Measurements from ENCODE around the gene MAGIX. TPM values are rescaled to one million over a fixed set of nuclear protein-coding genes. Genes with fewer than 3 reads are reported as not detected.

MAGIX gene
- total and polyA plus RNA-seq, 4 donors: 2.0 to 6.2 (median 5.8) TPM

GRCh38 chrX:49190821-49191573, 28.4 kb downstream of the MAGIX start:
- Histone ChIP-seq H3K9me3 (ENCODE audit: control insufficient read depth, insufficient read depth, low read length) (no peaks in the 10 kb centered on the region), H3K27me3 (ENCODE audit: control insufficient read depth, insufficient read depth, low read length) (no peaks in the 10 kb centered on the region)
- WGBS (ENCODE audit: insufficient coverage): 39% methylated on average over 29 of the region's 32 CpGs

GRCh38 chrX:49191574-49192011, 29.0 kb downstream of the MAGIX start:
- Histone ChIP-seq H3K4me3 (ENCODE audit: low read depth, low read length) (peak overlapping the region; percentile 53), H3K9me3 (ENCODE audit: control insufficient read depth, insufficient read depth, low read length) (no peaks in the 10 kb centered on the region), H3K4me1 (ENCODE audit: control insufficient read depth, insufficient read depth, low read length) (peaks cover 7% of the 10 kb centered on the region), H3K27ac (ENCODE audit: low read depth, low read length) (peak overlapping the region; percentile 82), H3K27me3 (ENCODE audit: control insufficient read depth, insufficient read depth, low read length) (no peaks in the 10 kb centered on the region), H3K36me3 (ENCODE audit: control insufficient read depth, insufficient read depth, low read length) (peaks cover 15% of the 10 kb centered on the region)
- DNase-seq (ENCODE audit: low read depth in 4 of 6, low spot score in 6 of 6): no peak
- 31% methylated on average over 28 of the region's 34 CpGs for whole genome bisulfite sequencing (ENCODE audit: insufficient coverage)

More at GRCh38 chrX:49190821-49191573, 28.4 kb downstream of the MAGIX start:
- Histone ChIP-seq H3K36me3 (ENCODE audit: control insufficient read depth, insufficient read depth, low read length) (peaks cover 17% of the 10 kb centered on the region), H3K27ac (ENCODE audit: low read depth, low read length) (peak overlapping the region; percentile 82), H3K4me3 (ENCODE audit: low read depth, low read length) (peak overlapping the region; percentile 53), H3K4me1 (ENCODE audit: control insufficient read depth, insufficient read depth, low read length) (peaks cover 13% of the 10 kb centered on the region)
- peak; percentile 80 to 99 (median 87) for DNase-seq (ENCODE audit: low read depth in 4 of 6, low spot score in 6 of 6)

GRCh38 chrX:49192722-49193328, 30.3 kb downstream of the MAGIX start:
- DNase-seq (ENCODE audit: low read depth in 4 of 6, low spot score in 6 of 6): peak in 2 of 6 donors; percentile 40 to 62
- Histone ChIP-seq H3K4me3 (ENCODE audit: low read depth, low read length) (no peak overlapping the region), H3K27ac (ENCODE audit: low read depth, low read length) (no peak overlapping the region), H3K9me3 (ENCODE audit: control insufficient read depth, insufficient read depth, low read length) (no peaks in the 10 kb centered on the region), H3K36me3 (ENCODE audit: control insufficient read depth, insufficient read depth, low read length) (peaks cover 20% of the 10 kb centered on the region), H3K4me1 (ENCODE audit: control insufficient read depth, insufficient read depth, low read length) (no peaks in the 10 kb centered on the region), H3K27me3 (ENCODE audit: control insufficient read depth, insufficient read depth, low read length) (no peaks in the 10 kb centered on the region)
- 61% methylated on average over 10 of the region's 10 CpGs for WGBS (ENCODE audit: insufficient coverage)

- Histone ChIP-seq H3K36me3 (ENCODE audit: control insufficient read depth, insufficient read depth, low read length) (peaks cover 19% of the 10 kb centered on the region), H3K4me1 (ENCODE audit: control insufficient read depth, insufficient read depth, low read length) (peaks cover under 1% of the 10 kb centered on the region), H3K4me3 (ENCODE audit: low read depth, low read length) (no peak overlapping the region), H3K27ac (ENCODE audit: low read depth, low read length) (no peak overlapping the region), H3K9me3 (ENCODE audit: control insufficient read depth, insufficient read depth, low read length) (no peaks in the 10 kb centered on the region), H3K27me3 (ENCODE audit: control insufficient read depth, insufficient read depth, low read length) (no peaks in the 10 kb centered on the region)
- 70% methylated on average over 2 of the region's 2 CpGs for WGBS (ENCODE audit: insufficient coverage)
- DNase-seq (ENCODE audit: low read depth in 4 of 6, low spot score in 6 of 6): no peak
Measured at GRCh38 chrX:49193542-49193964, 31.0 kb downstream of the MAGIX start.

GRCh38 chrX:49197543-49198087, 35.1 kb downstream of the MAGIX start:
- WGBS (ENCODE audit: insufficient coverage): 78% methylated on average over 12 of the region's 13 CpGs
- Histone ChIP-seq H3K4me1 (ENCODE audit: control insufficient read depth, insufficient read depth, low read length) (peaks cover 12% of the 10 kb centered on the region), H3K27ac (ENCODE audit: low read depth, low read length) (no peak overlapping the region), H3K27me3 (ENCODE audit: control insufficient read depth, insufficient read depth, low read length) (no peaks in the 10 kb centered on the region), H3K4me3 (ENCODE audit: low read depth, low read length) (no peak overlapping the region), H3K36me3 (ENCODE audit: control insufficient read depth, insufficient read depth, low read length) (peaks cover 17% of the 10 kb centered on the region), H3K9me3 (ENCODE audit: control insufficient read depth, insufficient read depth, low read length) (no peaks in the 10 kb centered on the region)
- DNase-seq (ENCODE audit: low read depth in 4 of 6, low spot score in 6 of 6): no peak

- H3K4me1 ChIP-seq (ENCODE audit: control insufficient read depth, insufficient read depth, low read length): peaks cover 12% of the 10 kb centered on the region
- H3K36me3 ChIP-seq (ENCODE audit: control insufficient read depth, insufficient read depth, low read length): peaks cover 17% of the 10 kb centered on the region
- WGBS (ENCODE audit: insufficient coverage): 38% methylated on average over 8 of the region's 12 CpGs
- no peaks in the 10 kb centered on the region for H3K9me3 ChIP-seq (ENCODE audit: control insufficient read depth, insufficient read depth, low read length)
- H3K27me3 ChIP-seq (ENCODE audit: control insufficient read depth, insufficient read depth, low read length): no peaks in the 10 kb centered on the region
- no peak overlapping the region for H3K27ac ChIP-seq (ENCODE audit: low read depth, low read length)
- H3K4me3 ChIP-seq (ENCODE audit: low read depth, low read length): peak overlapping the region; percentile 43
- DNase-seq (ENCODE audit: low read depth in 4 of 6, low spot score in 6 of 6): peak in 2 of 6 donors; percentile 38 to 50
Measured at GRCh38 chrX:49198540-49199314, 36.2 kb downstream of the MAGIX start.

- peaks cover 12% of the 10 kb centered on the region for H3K36me3 ChIP-seq (ENCODE audit: control insufficient read depth, insufficient read depth, low read length)
- no peak overlapping the region for H3K27ac ChIP-seq (ENCODE audit: low read depth, low read length)
- peaks cover 12% of the 10 kb centered on the region for H3K4me1 ChIP-seq (ENCODE audit: control insufficient read depth, insufficient read depth, low read length)
- DNase-seq (ENCODE audit: low read depth in 4 of 6, low spot score in 6 of 6): no peak
- peak overlapping the region; percentile 43 for H3K4me3 ChIP-seq (ENCODE audit: low read depth, low read length)
- H3K9me3 ChIP-seq (ENCODE audit: control insufficient read depth, insufficient read depth, low read length): peaks cover 2% of the 10 kb centered on the region
- 36% methylated on average over 11 of the region's 11 CpGs for WGBS (ENCODE audit: insufficient coverage)
- no peaks in the 10 kb centered on the region for H3K27me3 ChIP-seq (ENCODE audit: control insufficient read depth, insufficient read depth, low read length)
Measured at GRCh38 chrX:49199315-49199595, 36.7 kb downstream of the MAGIX start.

- peak within 1 kb of the TSS; percentile 50 for H3K27ac ChIP-seq (ENCODE audit: low read depth, low read length)
- 34% methylated on average over 61 of the region's 61 CpGs for WGBS (ENCODE audit: insufficient coverage)
Measured at GRCh38 chrX:49199906-49200771, 37.6 kb downstream of the MAGIX start, which contains the start of gene SYP. TSS of gene SYP (minus strand) at chrX:49200193. CDS start at chrX:49200186, 7 bp downstream.

More at GRCh38 chrX:49199906-49200771, 37.6 kb downstream of the MAGIX start, which contains the start of gene SYP:
- Histone ChIP-seq H3K36me3 (ENCODE audit: control insufficient read depth, insufficient read depth, low read length) (peaks cover 11% of the 10 kb centered on the region), H3K9me3 (ENCODE audit: control insufficient read depth, insufficient read depth, low read length) (peaks cover 2% of the 10 kb centered on the region), H3K27me3 (ENCODE audit: control insufficient read depth, insufficient read depth, low read length) (no peaks in the 10 kb centered on the region), H3K4me3 (ENCODE audit: low read depth, low read length) (peak within 1 kb of the TSS; percentile 43), H3K4me1 (ENCODE audit: control insufficient read depth, insufficient read depth, low read length) (peaks cover 12% of the 10 kb centered on the region)
- peak in 5 of 6 donors; percentile 58 to 94 (median 69) for DNase-seq (ENCODE audit: low read depth in 4 of 6, low spot score in 6 of 6)
